Immature natural killer cell (primary cell): Measurements from ENCODE around the gene SULT1A3. TPM values are rescaled to one million over a fixed set of nuclear protein-coding genes. Genes with fewer than 3 reads are reported as not detected.
"Not testable (repeated sequence)": the region's sequence is repeated elsewhere in the genome, so short reads cannot be mapped to it uniquely, and the experiment has no call there.

Experiments
- DNase-seq, 3 donors: peaks; one replicate each; pipeline ENCODE4 v3.0.0; 2022; ENCODE audit warnings: mixed read lengths in 1 of 3
- H3K27ac Mint-ChIP-seq, 6 donors: one replicate each; pipeline ENCODE4 v1.8.0; 2020; ENCODE audit warnings: mixed read lengths in 6 of 6, mild to moderate bottlenecking in 5 of 6, inconsistent platforms in 4 of 6, moderate library complexity in 3 of 6
- H3K27me3 Mint-ChIP-seq, 3 donors: one replicate each; pipeline ENCODE4 v1.8.0; 2020 to 2021; ENCODE audit warnings: low read depth in 3 of 3, mild to moderate bottlenecking in 3 of 3, mixed read lengths in 3 of 3, moderate library complexity in 3 of 3, inconsistent platforms in 1 of 3
- H3K36me3 Mint-ChIP-seq, 3 donors: one replicate each; pipeline ENCODE4 v1.8.0; 2020; ENCODE audit warnings: mixed read lengths in 3 of 3, inconsistent platforms in 2 of 3, mild to moderate bottlenecking in 2 of 3
- H3K4me1 Mint-ChIP-seq, 2 donors: one replicate each; pipeline ENCODE4 v1.8.0; 2020; ENCODE audit warnings: inconsistent platforms in 2 of 2, mild to moderate bottlenecking in 2 of 2, mixed read lengths in 2 of 2, moderate library complexity in 1 of 2
- H3K4me3 Mint-ChIP-seq, 5 donors: one replicate each; pipeline ENCODE4 v1.8.0; 2020; ENCODE audit warnings: mild to moderate bottlenecking in 5 of 5, mixed read lengths in 5 of 5, inconsistent platforms in 3 of 5, moderate library complexity in 3 of 5
- H3K9me3 Mint-ChIP-seq, 6 donors: one replicate each; pipeline ENCODE4 v1.8.0; 2020; ENCODE audit warnings: mild to moderate bottlenecking in 6 of 6, mixed read lengths in 6 of 6, inconsistent platforms in 4 of 6, moderate library complexity in 3 of 6
- polyA plus RNA-seq, 3 donors: library from polyadenylated mRNA; unstranded; fragments of 300-500 nt; fragmentation: Illumina TruSeq; gene quantifications; one replicate each; pipeline ENCODE4 v1.2.3, GENCODE V29; 2021

The SULT1A3 gene
- polyA plus RNA-seq, 3 donors from 2014 or later, result 1.4 to 3.1 (median 2.7) TPM

DNA sequence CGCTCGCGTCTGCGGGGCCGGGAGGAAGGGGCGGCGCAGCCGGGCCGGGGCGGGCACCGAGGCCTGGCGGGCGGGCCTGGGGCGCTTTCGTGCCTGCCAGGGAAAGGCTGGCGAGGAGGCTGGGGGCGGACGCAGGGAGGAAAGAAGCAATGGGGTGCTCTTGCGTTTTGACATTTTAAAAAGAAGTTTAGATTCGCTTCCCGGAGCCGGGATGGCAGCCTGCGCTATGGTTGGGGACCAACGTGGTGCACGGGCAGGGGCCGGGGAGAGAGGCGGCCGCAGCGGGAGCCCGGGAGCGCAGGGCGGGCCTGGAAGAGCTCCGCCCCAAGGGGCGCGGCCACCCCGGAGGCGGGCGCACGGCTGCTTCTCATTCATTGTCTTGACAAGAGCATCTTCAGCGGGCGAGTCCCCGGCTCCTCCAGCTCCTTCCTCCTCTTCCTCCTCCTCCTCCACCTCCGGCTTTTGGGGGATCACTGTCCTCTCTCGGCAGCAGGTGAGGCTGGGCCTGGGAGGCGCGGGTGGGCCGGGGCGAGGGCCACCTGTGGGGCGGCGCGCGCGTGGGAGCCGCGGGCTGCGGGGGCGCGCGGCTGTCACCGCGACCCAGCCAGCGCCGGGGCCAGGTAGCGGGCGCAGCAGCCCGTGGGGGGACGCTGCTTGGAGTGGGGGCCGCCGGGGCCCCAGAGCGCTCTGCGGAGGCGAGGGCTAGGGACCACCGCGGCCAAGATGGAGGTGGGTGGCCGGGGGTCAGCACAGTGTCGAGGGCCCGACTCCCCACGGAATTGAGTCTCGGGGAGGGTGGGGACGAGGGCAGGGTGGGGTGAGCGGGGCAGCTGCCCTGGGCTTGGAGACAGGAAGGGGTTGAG is 15.6 kb upstream of the SULT1A3 start, which contains the start of gene CORO1A:
CORO1A (plus strand) TSS at position 370 of the 863 bp plus-strand sequence. CDS start 1,608 bp downstream, outside the sequence.
- Mint-ChIP-seq H3K4me1 (peaks cover 31 to 38% of the 10 kb centered on the region in 2 donors), H3K27ac (peak within 1 kb of the TSS; percentile 95 to 98 (median 97)), H3K4me3 (peak within 1 kb of the TSS; percentile 91 to 98 (median 98)), H3K36me3 (peaks cover 17 to 24% (median 21%) of the 10 kb centered on the region in 3 donors), H3K9me3 (no peaks in the 10 kb centered on the region), H3K27me3 (peaks cover 13 to 36% (median 25%) of the 10 kb centered on the region in 3 donors)
- peak; percentile 74 to 81 (median 76) for DNase-seq

DNA sequence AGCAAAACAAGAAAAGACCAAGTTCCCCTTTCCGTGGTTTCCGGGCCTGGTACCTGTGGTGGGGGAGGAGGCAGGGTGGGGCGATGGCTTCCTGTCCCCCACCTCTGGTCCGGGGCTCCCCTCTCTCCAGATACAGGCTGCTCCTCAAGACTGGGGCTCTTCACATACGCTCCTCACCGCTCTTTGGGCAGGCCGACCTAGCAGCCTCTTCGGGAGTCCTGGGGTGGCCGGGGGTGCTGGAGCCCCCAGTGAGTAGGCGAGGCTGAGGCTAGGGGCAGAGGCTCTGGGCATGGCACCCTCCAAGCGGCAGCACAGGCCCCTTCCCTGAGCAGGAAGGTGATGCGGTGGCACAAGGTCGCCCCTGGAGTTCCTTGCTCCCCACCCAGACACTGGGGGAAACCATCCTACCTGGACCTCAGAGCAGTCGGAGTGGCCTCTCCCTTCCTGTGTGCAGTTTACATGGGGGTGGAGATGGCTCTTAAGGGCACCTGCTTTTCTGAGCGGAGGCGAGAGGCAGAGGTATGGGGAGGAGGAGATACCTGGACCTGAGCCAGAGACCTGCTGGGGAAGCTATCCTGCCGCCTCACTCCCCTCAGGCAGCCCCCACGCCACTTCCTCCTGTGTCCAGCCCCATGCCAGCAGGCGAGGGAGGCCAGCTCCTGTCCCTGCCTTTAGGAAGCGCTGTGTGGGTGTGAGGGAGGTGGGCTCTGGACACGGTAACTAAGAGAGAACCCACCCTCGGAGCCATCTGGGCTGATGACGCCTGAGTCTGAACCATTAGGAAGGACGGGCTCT is 14.8 kb upstream of the SULT1A3 start:
- peak; percentile 73 to 75 (median 73) for DNase-seq
- Mint-ChIP-seq H3K9me3 (no peaks in the 10 kb centered on the region), H3K36me3 (peaks cover 17 to 24% (median 21%) of the 10 kb centered on the region in 3 donors), H3K4me3 (peak overlapping the region; percentile 91 to 98 (median 98)), H3K27me3 (peaks cover 13 to 36% (median 25%) of the 10 kb centered on the region in 3 donors), H3K27ac (peak overlapping the region; percentile 95 to 98 (median 97)), H3K4me1 (peaks cover 31 to 38% of the 10 kb centered on the region in 2 donors)

DNA sequence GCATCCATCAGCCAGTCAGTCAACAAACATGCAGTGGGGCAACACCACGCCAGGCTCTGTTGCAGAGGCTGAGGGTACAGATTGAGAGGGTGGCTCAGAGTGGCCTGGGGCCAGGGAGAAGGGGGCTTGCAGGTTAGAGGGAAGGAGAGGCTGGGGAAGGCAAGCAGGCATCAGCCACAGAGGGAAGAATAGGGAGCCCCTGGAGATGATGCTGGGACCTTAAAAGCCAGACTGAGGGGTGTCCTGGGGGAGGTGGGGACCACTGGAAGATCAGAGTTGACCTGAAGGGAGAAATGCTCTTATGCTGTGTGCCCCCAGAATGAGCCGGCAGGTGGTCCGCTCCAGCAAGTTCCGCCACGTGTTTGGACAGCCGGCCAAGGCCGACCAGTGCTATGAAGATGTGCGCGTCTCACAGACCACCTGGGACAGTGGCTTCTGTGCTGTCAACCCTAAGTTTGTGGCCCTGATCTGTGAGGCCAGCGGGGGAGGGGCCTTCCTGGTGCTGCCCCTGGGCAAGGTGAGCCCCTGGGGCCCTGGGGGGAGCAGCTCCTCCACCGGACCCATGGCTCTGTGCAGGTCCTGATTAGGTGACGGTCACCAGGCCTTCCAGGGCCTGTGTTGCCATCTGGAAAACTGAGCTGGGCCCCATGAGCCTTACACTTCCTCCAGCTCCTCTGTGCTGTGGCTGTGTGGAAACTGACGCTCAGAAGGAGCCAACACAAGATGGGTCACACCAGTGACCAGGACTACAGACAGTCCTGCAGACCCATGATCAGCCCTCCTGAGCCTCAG is 14.0 kb upstream of the SULT1A3 start:
- Mint-ChIP-seq H3K36me3 (peaks cover 17 to 24% (median 21%) of the 10 kb centered on the region in 3 donors), H3K27ac (peak overlapping the region; percentile 95 to 98 (median 97)), H3K27me3 (peaks cover 13 to 36% (median 25%) of the 10 kb centered on the region in 3 donors), H3K9me3 (no peaks in the 10 kb centered on the region), H3K4me1 (peaks cover 31 to 38% of the 10 kb centered on the region in 2 donors), H3K4me3 (peak overlapping the region; percentile 91 to 98 (median 98))
- DNase-seq, result peak in 1 of 3 donors; percentile 36

DNA sequence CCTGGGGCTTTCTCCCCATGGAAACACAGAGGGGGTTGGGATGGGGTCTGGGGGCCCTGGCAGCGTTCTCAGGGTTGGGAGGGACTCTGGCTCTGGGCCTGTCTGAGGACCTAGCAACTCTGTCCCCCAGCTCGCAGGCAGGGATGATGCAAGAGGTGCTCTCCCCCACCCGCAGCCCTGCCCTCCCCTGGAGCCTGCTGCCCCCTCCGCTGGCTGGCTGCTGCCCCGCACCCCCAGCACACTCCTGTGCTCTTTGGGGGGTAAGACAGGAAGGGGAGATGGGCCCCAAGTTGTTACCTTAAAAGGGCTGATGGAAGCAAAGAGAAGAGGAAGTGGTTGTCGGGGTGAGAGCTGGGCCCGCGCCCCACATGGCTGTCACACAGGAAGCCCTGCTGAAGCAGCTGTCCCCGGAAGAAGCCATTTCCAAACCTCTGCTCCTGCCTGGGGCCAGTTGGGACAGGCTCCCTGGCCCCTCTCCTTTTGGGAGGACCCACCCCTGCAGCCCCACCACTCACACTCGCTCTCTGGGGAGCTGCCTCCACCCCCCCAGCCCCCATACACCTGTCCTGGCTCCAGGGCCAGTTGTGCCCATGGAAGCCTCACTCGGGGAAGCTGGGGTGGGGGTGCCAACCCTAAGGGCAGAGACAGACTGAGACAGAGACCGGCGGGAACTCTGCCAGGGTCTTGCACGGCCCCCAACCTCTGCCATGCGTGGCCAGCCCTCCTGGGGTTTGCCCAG is 13.2 kb upstream of the SULT1A3 start:
- Mint-ChIP-seq H3K4me3 (peak overlapping the region; percentile 91 to 98 (median 98)), H3K4me1 (peaks cover 31 to 38% of the 10 kb centered on the region in 2 donors), H3K27ac (peak overlapping the region; percentile 95 to 98 (median 97)), H3K36me3 (peaks cover 17 to 24% (median 21%) of the 10 kb centered on the region in 3 donors), H3K27me3 (peaks cover 13 to 36% (median 25%) of the 10 kb centered on the region in 3 donors), H3K9me3 (no peaks in the 10 kb centered on the region)
- DNase-seq, result peak; percentile 90 to 94 (median 92)

DNA sequence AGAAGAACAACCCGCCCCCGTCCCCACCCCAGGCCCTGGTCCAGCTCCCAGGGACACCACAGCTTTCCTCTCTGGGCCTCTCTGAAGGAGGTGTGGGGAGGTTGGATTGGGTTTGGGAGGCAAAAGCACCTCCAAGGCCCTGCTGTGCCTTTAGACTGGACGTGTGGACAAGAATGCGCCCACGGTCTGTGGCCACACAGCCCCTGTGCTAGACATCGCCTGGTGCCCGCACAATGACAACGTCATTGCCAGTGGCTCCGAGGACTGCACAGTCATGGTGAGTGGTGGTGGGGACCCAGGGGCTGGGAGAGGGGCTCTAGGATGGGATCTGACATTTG is 12.6 kb upstream of the SULT1A3 start:
- DNase-seq, result no peak
- Mint-ChIP-seq H3K36me3 (peaks cover 17 to 24% (median 21%) of the 10 kb centered on the region in 3 donors), H3K4me3 (peak overlapping the region; percentile 91 to 98 (median 98)), H3K9me3 (no peaks in the 10 kb centered on the region), H3K4me1 (peaks cover 31 to 38% of the 10 kb centered on the region in 2 donors), H3K27me3 (peaks cover 13 to 36% (median 25%) of the 10 kb centered on the region in 3 donors), H3K27ac (peak overlapping the region; percentile 95 to 98 (median 97))

DNA sequence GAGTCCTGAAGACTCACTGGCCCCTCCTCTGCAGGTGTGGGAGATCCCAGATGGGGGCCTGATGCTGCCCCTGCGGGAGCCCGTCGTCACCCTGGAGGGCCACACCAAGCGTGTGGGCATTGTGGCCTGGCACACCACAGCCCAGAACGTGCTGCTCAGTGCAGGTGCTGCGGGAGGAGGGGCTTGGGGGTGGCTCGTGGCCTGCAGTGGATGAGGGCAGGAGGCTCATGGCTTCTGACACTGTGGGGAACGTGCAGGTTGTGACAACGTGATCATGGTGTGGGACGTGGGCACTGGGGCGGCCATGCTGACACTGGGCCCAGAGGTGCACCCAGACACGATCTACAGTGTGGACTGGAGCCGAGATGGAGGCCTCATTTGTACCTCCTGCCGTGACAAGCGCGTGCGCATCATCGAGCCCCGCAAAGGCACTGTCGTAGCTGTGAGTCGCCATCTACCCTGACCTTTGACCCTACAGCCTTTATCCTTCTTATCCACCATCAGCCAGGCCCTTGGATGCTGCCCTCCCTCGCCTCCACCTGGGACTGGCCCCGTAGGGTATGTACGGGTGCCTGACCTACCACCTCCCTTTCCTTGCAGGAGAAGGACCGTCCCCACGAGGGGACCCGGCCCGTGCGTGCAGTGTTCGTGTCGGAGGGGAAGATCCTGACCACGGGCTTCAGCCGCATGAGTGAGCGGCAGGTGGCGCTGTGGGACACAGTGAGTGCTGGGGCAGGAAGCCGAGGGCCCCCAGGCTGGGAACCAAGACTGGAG is 12.1 kb upstream of the SULT1A3 start:
- H3K36me3 Mint-ChIP-seq, result peaks cover 17 to 24% (median 21%) of the 10 kb centered on the region in 3 donors
- peaks cover 13 to 36% (median 25%) of the 10 kb centered on the region in 3 donors for H3K27me3 Mint-ChIP-seq
- H3K4me3 Mint-ChIP-seq, result peak overlapping the region; percentile 91 to 98 (median 98)
- peak overlapping the region; percentile 95 to 98 (median 97) for H3K27ac Mint-ChIP-seq
- no peaks in the 10 kb centered on the region for H3K9me3 Mint-ChIP-seq
- H3K4me1 Mint-ChIP-seq, result peaks cover 29 to 37% of the 10 kb centered on the region in 2 donors
- DNase-seq, result peak; percentile 81 to 84 (median 83)

DNA sequence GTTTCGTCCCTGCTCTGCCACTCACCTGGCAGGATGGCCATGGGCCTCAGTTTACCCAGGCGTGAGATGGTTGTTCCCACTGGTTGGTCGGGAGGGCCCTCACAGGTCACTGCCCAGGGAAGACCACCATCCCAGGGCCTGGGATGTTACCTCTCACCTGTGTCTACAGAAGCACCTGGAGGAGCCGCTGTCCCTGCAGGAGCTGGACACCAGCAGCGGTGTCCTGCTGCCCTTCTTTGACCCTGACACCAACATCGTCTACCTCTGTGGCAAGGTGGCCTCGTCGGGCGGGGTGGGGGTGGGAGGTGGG is 11.5 kb upstream of the SULT1A3 start:
- peak overlapping the region; percentile 91 to 98 (median 98) for H3K4me3 Mint-ChIP-seq
- DNase-seq, result no peak
- peaks cover 23 to 32% of the 10 kb centered on the region in 2 donors for H3K4me1 Mint-ChIP-seq
- H3K36me3 Mint-ChIP-seq, result peaks cover 17 to 24% (median 21%) of the 10 kb centered on the region in 3 donors
- H3K27ac Mint-ChIP-seq, result peak overlapping the region; percentile 95 to 98 (median 97)
- H3K27me3 Mint-ChIP-seq, result peaks cover 13 to 36% (median 25%) of the 10 kb centered on the region in 3 donors
- no peaks in the 10 kb centered on the region for H3K9me3 Mint-ChIP-seq

DNA sequence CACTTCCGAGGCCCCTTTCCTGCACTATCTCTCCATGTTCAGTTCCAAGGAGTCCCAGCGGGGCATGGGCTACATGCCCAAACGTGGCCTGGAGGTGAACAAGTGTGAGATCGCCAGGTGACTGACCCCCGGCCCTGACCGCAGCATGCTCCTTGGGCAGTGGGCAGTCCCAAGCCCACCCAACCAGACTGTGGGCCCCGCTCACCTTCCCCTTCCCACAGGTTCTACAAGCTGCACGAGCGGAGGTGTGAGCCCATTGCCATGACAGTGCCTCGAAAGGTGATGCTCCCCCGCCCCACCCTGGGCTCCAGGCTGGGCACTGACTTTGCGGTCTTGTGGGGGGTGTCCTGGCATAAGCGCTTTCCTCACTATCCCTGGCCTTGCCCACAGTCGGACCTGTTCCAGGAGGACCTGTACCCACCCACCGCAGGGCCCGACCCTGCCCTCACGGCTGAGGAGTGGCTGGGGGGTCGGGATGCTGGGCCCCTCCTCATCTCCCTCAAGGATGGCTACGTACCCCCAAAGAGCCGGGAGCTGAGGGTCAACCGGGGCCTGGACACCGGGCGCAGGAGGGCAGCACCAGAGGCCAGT is 11.0 kb upstream of the SULT1A3 start:
- Mint-ChIP-seq H3K27me3 (peaks cover 13 to 36% (median 25%) of the 10 kb centered on the region in 3 donors), H3K4me1 (peaks cover 20 to 28% of the 10 kb centered on the region in 2 donors), H3K36me3 (peaks cover 17 to 24% (median 21%) of the 10 kb centered on the region in 3 donors), H3K27ac (peak overlapping the region in 3 of 6 donors; percentile 68 to 95 (median 70)), H3K9me3 (no peaks in the 10 kb centered on the region), H3K4me3 (peak overlapping the region in 3 of 5 donors; percentile 41 to 46 (median 41))
- no peak for DNase-seq

DNA sequence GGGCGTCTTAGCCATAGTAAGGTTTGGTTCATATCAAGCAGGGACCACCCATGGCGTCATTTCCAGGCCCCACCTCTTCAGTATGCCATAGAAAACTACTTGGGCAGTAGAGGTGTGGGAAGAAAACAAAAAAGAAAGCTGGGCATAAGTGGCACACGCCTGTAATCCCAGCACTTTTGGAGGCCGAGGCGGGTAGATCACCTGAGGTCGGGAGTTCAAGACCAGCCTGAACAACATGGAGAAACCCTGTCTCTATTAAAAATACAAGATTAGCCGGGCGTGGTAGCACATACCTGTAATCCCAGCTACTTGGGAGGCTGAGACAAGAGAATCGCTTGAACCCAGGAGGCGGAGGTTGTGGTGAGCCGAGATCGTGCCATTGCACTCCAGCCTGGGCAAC is 7.9 kb upstream of the SULT1A3 start:
- not testable (repeated sequence) for H3K9me3 Mint-ChIP-seq, H3K4me3 Mint-ChIP-seq, H3K27ac Mint-ChIP-seq, DNase-seq
- peaks cover 8 to 12% (median 9%) of the 10 kb centered on the region in 3 donors for H3K36me3 Mint-ChIP-seq
- peaks cover 9 to 14% (median 10%) of the 10 kb centered on the region in 3 donors for H3K27me3 Mint-ChIP-seq
- H3K4me1 Mint-ChIP-seq, result peaks cover 15 to 18% of the 10 kb centered on the region in 2 donors

DNA sequence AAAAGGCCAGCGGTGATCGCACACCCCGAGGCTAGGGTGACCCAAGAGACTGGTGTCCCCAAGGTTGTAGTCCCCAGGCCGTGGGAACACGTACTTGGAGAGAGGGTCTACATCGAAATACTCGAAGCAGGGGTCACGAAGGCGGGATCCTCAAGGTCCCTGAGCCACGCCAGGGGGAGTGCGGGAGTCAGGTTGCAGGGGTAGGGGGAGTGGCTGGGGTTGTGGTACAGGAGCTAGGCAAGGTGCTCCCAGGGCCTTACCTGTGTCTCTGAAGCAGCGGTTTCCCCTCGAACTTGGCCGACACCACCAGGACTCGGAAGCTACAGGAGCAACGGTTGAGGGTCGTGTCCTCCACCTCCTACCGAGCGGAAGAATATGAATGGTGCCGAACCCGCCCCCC is 6.0 kb upstream of the SULT1A3 start:
- not testable (repeated sequence) for H3K36me3 Mint-ChIP-seq, DNase-seq, H3K9me3 Mint-ChIP-seq, H3K27ac Mint-ChIP-seq, H3K4me1 Mint-ChIP-seq, H3K27me3 Mint-ChIP-seq, H3K4me3 Mint-ChIP-seq

DNA sequence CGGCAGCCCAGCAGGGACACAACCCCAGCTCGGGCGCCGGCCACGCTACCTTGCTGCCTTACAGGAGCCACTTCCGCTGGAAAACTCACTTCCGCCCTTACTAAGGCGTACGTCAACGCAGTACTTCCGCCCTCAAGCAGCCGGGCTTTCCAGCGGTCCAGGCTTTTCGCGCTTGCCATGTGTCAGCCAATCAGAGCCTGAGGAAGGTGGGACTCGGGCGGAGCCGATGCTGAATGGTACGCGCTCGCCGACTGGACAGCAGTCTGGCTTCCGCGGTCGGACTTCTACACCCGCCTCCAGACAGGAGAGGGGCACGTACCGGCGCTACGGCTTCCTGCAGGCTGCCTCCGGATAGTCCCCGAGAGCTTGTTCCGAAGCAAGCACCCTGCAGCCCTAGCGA is 5.4 kb upstream of the SULT1A3 start, which contains the start of the genes BOLA2B and SLX1A:
BOLA2B (minus strand) TSS at position 52 of the 400 bp plus-strand sequence. CDS start 71 bp downstream, outside the sequence.
SLX1A (plus strand) TSS at position 261 of the 400 bp plus-strand sequence. CDS start 210 bp downstream, outside the sequence.
- H3K4me1 Mint-ChIP-seq, H3K36me3 Mint-ChIP-seq: not testable (repeated sequence)

More for the DNA sequence above, 5.4 kb upstream of the SULT1A3 start, which contains the start of the genes BOLA2B and SLX1A:
- not testable (repeated sequence) for H3K9me3 Mint-ChIP-seq, H3K27me3 Mint-ChIP-seq, H3K4me3 Mint-ChIP-seq, H3K27ac Mint-ChIP-seq, DNase-seq
